Smooth muscle cell (in vitro differentiated cells): ENCODE results near the gene ADAP1. TPM values are rescaled to one million over a fixed set of nuclear protein-coding genes. Genes with fewer than 3 reads are reported as not detected.

Experiments used
- DNase-seq: peaks from one replicate; lab custom pipeline; 2025; ENCODE audit not compliant: unreplicated experiment; lab: John Stamatoyannopoulos, UW
- H2AFZ ChIP-seq: fragments of 200-600 bp; sonication (generic); 2 replicates; pipeline ENCODE4 v1.6.0; 2016; ENCODE audit warnings: antibody characterized with exemption, low read depth, mild to moderate bottlenecking
- H3F3A ChIP-seq: fragments of 200-600 bp; sonication (generic); 2 replicates; pipeline ENCODE4 v1.6.0; 2017; ENCODE audit warnings: antibody characterized with exemption, low read depth
- H3K27ac ChIP-seq: fragments of 200-600 bp; sonication (generic); 2 replicates; pipeline ENCODE4 v1.5.1; 2016; ENCODE audit warnings: low read depth, mild to moderate bottlenecking
- H3K27me3 ChIP-seq: fragments of 200-600 bp; sonication (generic); 2 replicates; pipeline ENCODE4 v1.6.1; 2016; ENCODE audit warnings: low read depth, mild to moderate bottlenecking
- H3K36me3 ChIP-seq: fragments of 200-600 bp; sonication (generic); 2 replicates; pipeline ENCODE4 v1.5.1; 2016; ENCODE audit warnings: low read depth
- H3K4me1 ChIP-seq: fragments of 200-600 bp; sonication (generic); 2 replicates; pipeline ENCODE4 v1.5.1; 2016; ENCODE audit warnings: low read depth
- H3K4me2 ChIP-seq: fragments of 200-600 bp; sonication (generic); 2 replicates; pipeline ENCODE4 v1.6.0; 2016; ENCODE audit warnings: mild to moderate bottlenecking
- H3K4me3 ChIP-seq: fragments of 200-600 bp; sonication (generic); 2 replicates; pipeline ENCODE4 v1.5.1; 2016; ENCODE audit warnings: mild to moderate bottlenecking
- H3K79me2 ChIP-seq: fragments of 200-600 bp; sonication (generic); 2 replicates; pipeline ENCODE4 v1.6.0; 2016; ENCODE audit warnings: low read depth, mild to moderate bottlenecking
- H3K9ac ChIP-seq: fragments of 200-600 bp; sonication (generic); 2 replicates; pipeline ENCODE4 v1.6.0; 2016; ENCODE audit warnings: low read depth
- H3K9me3 ChIP-seq: fragments of 200-600 bp; sonication (generic); replicated peaks from 2 replicates; pipeline ENCODE4 v1.5.1; 2016; ENCODE audit warnings: low read depth
- H4K20me1 ChIP-seq: fragments of 200-600 bp; sonication (generic); 2 replicates; pipeline ENCODE4 v1.6.0; 2016; ENCODE audit warnings: low read depth
- CTCF ChIP-seq: fragments of 200-600 bp; sonication (generic); IDR thresholded peaks from 2 replicates; pipeline ENCODE4 v1.5.1; 2017; ENCODE audit warnings: borderline replicate concordance, mild to moderate bottlenecking, antibody characterized with exemption; ENCODE audit not compliant: insufficient read depth, poor library complexity, severe bottlenecking
- WGBS: methylation state at CpG from one replicate; pipeline ENCODE4 v1.1.7; 2016; ENCODE audit warnings: low lambda C conversion rate; 5-methylcytosine and 5-hydroxymethylcytosine counted together
- polyA plus RNA-seq: library from polyadenylated mRNA; unstranded; fragments of >200 nt; fragmentation: Nextera tagmentation; extraction: Ambion mirVana; gene quantifications from 2 replicates; pipeline ENCODE4 v1.2.1, GENCODE V29; 2016
- total RNA-seq: library from RNA; depleted of rRNA; stranded (reverse); fragments of >200 nt; gene quantifications from 2 replicates; pipeline ENCODE4 v1.2.3, GENCODE V29; 2014

ADAP1 gene
- total and polyA plus RNA-seq, 2 experiments from 2014 or later, result 1.3 to 2.0 TPM

DNA sequence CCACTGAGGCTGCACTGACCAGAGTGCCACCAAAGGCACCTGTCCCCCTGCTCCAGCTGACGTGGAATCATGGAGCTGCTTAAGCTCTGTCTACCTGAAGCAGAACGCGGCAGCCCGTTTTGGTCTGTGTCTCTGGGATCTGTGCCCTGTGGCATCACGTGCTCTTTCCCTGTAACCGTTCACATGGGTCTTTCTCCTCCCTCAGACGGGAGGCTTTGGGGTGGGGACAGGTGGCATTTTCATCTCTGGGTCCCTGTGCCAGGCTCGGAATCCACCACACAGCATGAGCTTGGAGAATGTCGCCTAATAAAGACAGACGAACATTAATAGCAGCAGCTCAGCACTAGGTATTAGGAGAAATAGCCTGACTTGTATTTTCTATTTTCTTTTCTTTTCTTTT is 1.6 kb upstream of the ADAP1 start:
- Histone ChIP-seq H3K27ac (no peak overlapping the region), H4K20me1 (peaks cover 20% of the 10 kb centered on the region), H3K4me2 (no peak overlapping the region), H3K27me3 (peaks cover 30% of the 10 kb centered on the region), H3K4me3 (no peak overlapping the region), H3K79me2 (no peaks in the 10 kb centered on the region), H3K4me1 (no peaks in the 10 kb centered on the region), H3K9me3 (no peaks in the 10 kb centered on the region), H3K36me3 (no peaks in the 10 kb centered on the region), H2AFZ (no peak overlapping the region), H3K9ac (no peak overlapping the region), H3F3A (no peaks in the 10 kb centered on the region)
- no peak for DNase-seq
- no peak for TF ChIP-seq CTCF
- WGBS, result 90% methylated on average over 10 of the region's 10 CpGs

DNA sequence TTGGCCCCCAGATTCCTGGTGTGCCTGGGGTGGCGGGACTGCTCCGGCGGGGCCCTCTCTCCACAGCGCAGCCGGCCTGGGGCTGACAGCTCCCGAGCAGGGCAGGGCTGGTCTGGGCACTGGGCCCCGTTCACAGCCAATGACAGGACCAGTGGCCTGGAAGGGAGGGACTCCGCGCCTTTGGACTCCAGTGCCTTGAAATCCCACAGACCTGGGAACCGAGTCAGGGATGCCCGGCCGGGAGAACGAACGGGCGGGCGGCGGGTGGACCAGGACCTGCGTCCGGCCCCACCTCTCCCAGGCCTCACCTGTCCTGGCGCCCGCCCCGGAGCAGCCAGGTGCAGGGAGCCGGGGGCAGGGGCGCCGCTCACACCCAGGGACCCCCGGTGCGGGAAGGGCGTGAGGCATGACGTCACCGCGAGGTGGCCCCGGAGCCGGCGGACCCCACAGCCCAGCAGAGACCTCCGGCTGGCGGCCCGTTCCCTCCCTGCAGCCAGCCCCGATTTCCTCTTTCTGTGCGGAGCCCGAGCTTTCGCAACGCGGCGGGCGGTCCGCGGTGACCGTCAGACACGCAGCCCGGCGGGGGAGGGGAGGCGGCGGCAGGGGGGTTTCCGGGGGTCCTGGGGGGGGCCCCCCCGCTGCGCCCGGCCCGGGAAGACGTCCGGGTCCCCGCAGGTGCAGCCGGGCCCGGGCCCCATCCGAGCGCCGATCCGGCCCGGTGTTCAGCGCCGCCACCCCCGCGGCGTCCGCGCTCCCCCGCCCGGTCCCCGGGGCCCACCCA is 743 bp downstream of the ADAP1 start:
- WGBS, result 9% methylated on average over 34 of the region's 78 CpGs

DNA sequence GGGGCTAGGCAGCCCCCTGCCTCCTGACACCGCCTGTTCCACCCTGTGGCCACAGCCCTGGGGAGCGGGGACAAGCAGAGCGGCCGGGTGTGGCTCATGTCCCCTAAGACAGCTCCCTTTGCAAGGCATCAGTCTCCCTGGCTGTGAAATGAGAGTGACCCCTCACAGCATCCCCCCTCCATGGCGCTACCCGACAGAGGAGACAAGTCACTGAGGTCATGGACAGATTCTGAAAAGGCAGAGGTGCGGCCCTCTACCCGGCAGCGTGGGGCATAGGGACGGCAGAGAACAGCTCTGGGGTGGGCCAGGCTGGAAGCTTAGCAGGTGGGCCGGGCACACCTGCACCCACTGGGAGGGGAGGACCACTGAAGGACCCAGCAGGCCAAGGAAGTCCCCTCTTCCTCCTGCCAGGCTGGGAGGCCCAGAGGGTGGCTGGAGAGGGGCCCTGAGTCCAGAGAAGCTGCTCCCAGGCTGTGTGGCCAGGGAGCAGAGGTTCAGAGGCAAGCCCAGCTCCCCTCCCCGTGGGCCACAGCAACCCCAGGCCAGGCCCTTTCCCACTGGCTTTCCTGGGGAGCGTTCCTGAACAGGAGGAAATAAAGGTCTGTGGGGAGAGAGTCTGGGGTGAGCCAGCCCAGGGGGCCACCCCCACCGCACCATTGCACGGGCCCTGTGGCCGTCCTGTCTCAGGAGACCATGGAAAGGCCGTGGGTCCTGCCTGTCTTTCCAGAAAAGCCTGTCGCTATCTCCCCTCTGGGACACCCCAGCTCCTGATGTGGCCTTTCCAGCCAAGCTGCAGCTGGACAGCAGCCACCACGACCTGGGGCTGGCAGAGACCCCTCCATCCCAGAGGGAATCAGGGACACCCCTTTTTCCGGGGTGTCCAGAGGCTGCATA is 1.7 kb downstream of the ADAP1 start:
- no peak for TF ChIP-seq CTCF
- H3K4me2 ChIP-seq, result no peak overlapping the region
- H3K4me1 ChIP-seq, result no peaks in the 10 kb centered on the region
- H3K27me3 ChIP-seq, result peaks cover 30% of the 10 kb centered on the region
- no peak overlapping the region for H3K9ac ChIP-seq
- DNase-seq, result no peak
- H3K4me3 ChIP-seq, result peak overlapping the region; percentile 54
- no peak overlapping the region for H3K27ac ChIP-seq
- H3K36me3 ChIP-seq, result no peaks in the 10 kb centered on the region
- no peaks in the 10 kb centered on the region for H3F3A ChIP-seq
- WGBS, result 81% methylated on average over 20 of the region's 20 CpGs
- no peak overlapping the region for H2AFZ ChIP-seq
- H4K20me1 ChIP-seq, result peaks cover 20% of the 10 kb centered on the region
- H3K79me2 ChIP-seq, result no peaks in the 10 kb centered on the region
- H3K9me3 ChIP-seq, result no peaks in the 10 kb centered on the region

More for the DNA sequence above, 743 bp downstream of the ADAP1 start:
- Histone ChIP-seq H3K4me2 (peak overlapping the region; percentile 91), H3K4me1 (no peaks in the 10 kb centered on the region), H3K36me3 (no peaks in the 10 kb centered on the region), H4K20me1 (peaks cover 20% of the 10 kb centered on the region), H3K9me3 (no peaks in the 10 kb centered on the region), H3K4me3 (peak overlapping the region; percentile 54), H3F3A (no peaks in the 10 kb centered on the region), H3K79me2 (no peaks in the 10 kb centered on the region), H3K27me3 (peaks cover 30% of the 10 kb centered on the region), H3K9ac (no peak overlapping the region), H3K27ac (no peak overlapping the region), H2AFZ (no peak overlapping the region)
- no peak for TF ChIP-seq CTCF
- DNase-seq, result no peak
